H1 (cell line): Measurements from ENCODE around the gene COL4A3. TPM values are rescaled to one million over a fixed set of nuclear protein-coding genes. Genes with fewer than 3 reads are reported as not detected.

ENCODE experiments used
- CTCF ChIA-PET: fragments of 300-600 bp; sonication (Branson Sonifier 250); formaldehyde crosslinking; loops from one replicate; lab custom pipeline; 2021; ENCODE audit not compliant: partially characterized antibody; lab: Charles Lee
- POLR2A ChIA-PET: fragments of 300-600 bp; sonication (Branson Sonifier 250); formaldehyde crosslinking; loops from one replicate; lab custom pipeline; 2021; ENCODE audit warnings: inconsistent platforms; ENCODE audit not compliant: partially characterized antibody; lab: Charles Lee
- DNase-seq, 2 experiments: peaks; one replicate each; pipeline versions ENCODE4 v3.0.0 to v3.0.0-alpha.2; 2010 to 2022; ENCODE audit warnings: low spot score in 2 of 2, low read depth in 1 of 2, mixed read lengths in 1 of 2
- FAIRE-seq: peaks from 2 replicates; lab custom pipeline; 2011; peaks lifted over from hg19 to GRCh38; lab: Jason Lieb, UNC
- H2AFZ ChIP-seq: 2 replicates; pipeline ENCODE4 v1.8.1; 2012; ENCODE audit warnings: low read length, inconsistent platforms
- H2AK5ac ChIP-seq: 2 replicates; pipeline ENCODE4 v1.6.1; 2013; ENCODE audit warnings: low read depth, low read length
- H2BK120ac ChIP-seq: replicated peaks from 2 replicates; pipeline ENCODE3; 2013; ENCODE audit warnings: low read depth, low read length, inconsistent platforms
- H2BK12ac ChIP-seq: 2 replicates; pipeline ENCODE4 v1.6.1; 2013; ENCODE audit warnings: low read depth, low read length
- H2BK15ac ChIP-seq: 2 replicates; pipeline ENCODE4 v1.6.1; 2013; ENCODE audit warnings: low read length
- H2BK20ac ChIP-seq: 2 replicates; pipeline ENCODE4 v1.6.1; 2013; ENCODE audit warnings: low read length
- H2BK5ac ChIP-seq: 2 replicates; pipeline ENCODE4 v1.6.1; 2013; ENCODE audit warnings: low read depth, low read length
- H3K14ac ChIP-seq: 2 replicates; pipeline ENCODE4 v1.6.1; 2013; ENCODE audit warnings: inconsistent platforms; ENCODE audit not compliant: insufficient read length
- H3K18ac ChIP-seq: 2 replicates; pipeline ENCODE4 v1.6.1; 2013; ENCODE audit warnings: low read length; ENCODE audit errors: extremely low read depth
- H3K23ac ChIP-seq: 2 replicates; pipeline ENCODE4 v1.6.1; 2013; ENCODE audit warnings: inconsistent platforms; ENCODE audit not compliant: insufficient read length
- H3K23me2 ChIP-seq: 2 replicates; pipeline ENCODE4 v1.6.1; 2013; ENCODE audit warnings: low read depth, low read length
- H3K27ac ChIP-seq: 2 replicates; pipeline ENCODE4 v1.6.1; 2011; ENCODE audit warnings: low read depth, low read length, inconsistent platforms
- H3K27me3 ChIP-seq, 4 experiments: replicated peaks in 1 of 4; 1 replicate in 1 of 4; 2 replicates in 3 of 4; pipeline versions ENCODE4 v1.6.1 to v1.8.1; 2011 to 2013; ENCODE audit warnings: low read length in 3 of 4, mild to moderate bottlenecking in 3 of 4, inconsistent platforms in 2 of 4, mixed read lengths in 2 of 4, moderate library complexity in 1 of 4; ENCODE audit not compliant: control insufficient read depth in 3 of 4, insufficient read depth in 3 of 4; ENCODE audit errors: extremely low read depth in 1 of 4
- H3K36me3 ChIP-seq, 4 experiments: 2 replicates each; pipeline versions ENCODE4 v1.6.1 to v1.8.1; 2011 to 2013; ENCODE audit warnings: mild to moderate bottlenecking in 4 of 4, low read length in 3 of 4, moderate library complexity in 2 of 4, control low read depth in 1 of 4, inconsistent platforms in 1 of 4; ENCODE audit not compliant: insufficient read depth in 4 of 4, control insufficient read depth in 2 of 4
- H3K4ac ChIP-seq: replicated peaks from 2 replicates; pipeline ENCODE3; 2013; ENCODE audit warnings: low read length, low read depth, mixed read lengths, inconsistent platforms; ENCODE audit not compliant: insufficient read length
- H3K4me1 ChIP-seq, 4 experiments: replicated peaks in 1 of 4; 1 replicate in 1 of 4; 2 replicates in 3 of 4; pipeline versions ENCODE4 v1.6.1 to v1.8.1; 2011 to 2013; ENCODE audit warnings: low read length in 3 of 4, inconsistent platforms in 2 of 4, mixed read lengths in 1 of 4; ENCODE audit not compliant: insufficient read depth in 4 of 4, control insufficient read depth in 3 of 4
- H3K4me2 ChIP-seq, 2 experiments: 2 replicates each; pipeline versions ENCODE4 v1.6.1 to v1.8.1; 2011 to 2013; ENCODE audit warnings: low read depth in 2 of 2, low read length in 2 of 2, control low read depth in 1 of 2, inconsistent platforms in 1 of 2, mild to moderate bottlenecking in 1 of 2; ENCODE audit not compliant: insufficient read depth in 1 of 2
- H3K4me3 ChIP-seq, 4 experiments: fragments of 200-600, 300-600 bp in 1 of 4; sonication (generic), shearing (Covaris generic), sonication (Bioruptor Twin) in 1 of 4; 2 replicates each; pipeline versions ENCODE4 v1.5.1 to v1.8.1; 2011 to 2016; ENCODE audit warnings: low read length in 4 of 4, low read depth in 3 of 4, control low read depth in 2 of 4, inconsistent platforms in 2 of 4, mild to moderate bottlenecking in 2 of 4, mixed read lengths in 1 of 4, moderate library complexity in 1 of 4; ENCODE audit not compliant: insufficient read depth in 2 of 4; ENCODE audit errors: extremely low read depth in 1 of 4
- H3K56ac ChIP-seq: replicated peaks from 2 replicates; pipeline ENCODE3; 2013; ENCODE audit warnings: low read depth, mild to moderate bottlenecking, mixed read lengths, low read length, inconsistent platforms; ENCODE audit not compliant: insufficient read length
- H3K79me1 ChIP-seq: 2 replicates; pipeline ENCODE4 v1.6.1; 2013; ENCODE audit warnings: low read depth, low read length, control low read depth
- H3K79me2 ChIP-seq, 2 experiments: 2 replicates each; pipeline versions ENCODE4 v1.6.1 to v1.8.1; 2012 to 2013; ENCODE audit warnings: low read length in 2 of 2, mild to moderate bottlenecking in 2 of 2, inconsistent platforms in 1 of 2; ENCODE audit not compliant: insufficient read depth in 2 of 2, control insufficient read depth in 1 of 2
- H3K9ac ChIP-seq, 4 experiments: replicated peaks in 1 of 4; 1 replicate in 1 of 4; 2 replicates in 3 of 4; pipeline versions ENCODE4 v1.6.1 to v1.8.1; 2011 to 2013; ENCODE audit warnings: low read depth in 3 of 4, low read length in 3 of 4, control low read depth in 2 of 4, mild to moderate bottlenecking in 2 of 4, moderate library complexity in 2 of 4, inconsistent platforms in 1 of 4; ENCODE audit errors: extremely low read depth in 1 of 4
- H3K9me3 ChIP-seq, 2 experiments: 2 replicates each; pipeline versions ENCODE4 v1.6.1 to v1.8.1; 2012 to 2013; ENCODE audit warnings: mild to moderate bottlenecking in 2 of 2, moderate library complexity in 2 of 2, control low read depth in 1 of 2, inconsistent platforms in 1 of 2, low read depth in 1 of 2, low read length in 1 of 2, mixed read lengths in 1 of 2; ENCODE audit not compliant: insufficient read depth in 2 of 2
- H4K20me1 ChIP-seq, 2 experiments: replicated peaks in 1 of 2; 2 replicates each; pipeline versions ENCODE3 to v1.8.1; 2011 to 2013; ENCODE audit warnings: inconsistent platforms in 2 of 2, low read length in 2 of 2, mild to moderate bottlenecking in 1 of 2; ENCODE audit not compliant: insufficient read depth in 2 of 2, control insufficient read depth in 1 of 2
- H4K5ac ChIP-seq: 2 replicates; pipeline ENCODE4 v1.6.1; 2013; ENCODE audit warnings: low read length, low read depth, mixed read lengths, inconsistent platforms; ENCODE audit not compliant: insufficient read length
- H4K8ac ChIP-seq: 2 replicates; pipeline ENCODE4 v1.8.0; 2013; ENCODE audit warnings: mild to moderate bottlenecking, moderate library complexity, low read length, inconsistent platforms; ENCODE audit not compliant: insufficient read depth; ENCODE audit errors: extremely low read depth
- H4K91ac ChIP-seq: replicated peaks from 2 replicates; pipeline ENCODE3; 2013; ENCODE audit warnings: low read length, mixed read lengths, inconsistent platforms; ENCODE audit not compliant: insufficient read length
- CTCF ChIP-seq, 3 experiments: IDR thresholded peaks; 1 replicate in 2 of 3; 2 replicates in 1 of 3; pipeline versions ENCODE4 v1.5.1 to v1.6.1; 2011; ENCODE audit warnings: low read length in 3 of 3, mild to moderate bottlenecking in 3 of 3, inconsistent platforms in 2 of 3, low read depth in 1 of 3, moderate library complexity in 1 of 3; ENCODE audit not compliant: insufficient read depth in 1 of 3; ENCODE audit errors: control extremely low read depth in 1 of 3
- EP300 ChIP-seq, 2 experiments: IDR thresholded peaks; 1 replicate in 1 of 2; 2 replicates in 1 of 2; pipeline ENCODE4 v1.6.1; 2011 to 2012; ENCODE audit warnings: low read depth in 2 of 2, low read length in 2 of 2, mild to moderate bottlenecking in 2 of 2, borderline replicate concordance in 1 of 2, inconsistent platforms in 1 of 2, moderate library complexity in 1 of 2
- RAD21 ChIP-seq, 2 experiments: IDR thresholded peaks in 1 of 2; conservative IDR thresholded peaks in 1 of 2; 2 replicates each; pipeline ENCODE4 v1.6.1; 2011; ENCODE audit warnings: low read depth in 2 of 2, low read length in 2 of 2, improper control_type of control experiment in 1 of 2, inconsistent platforms in 1 of 2, mild to moderate bottlenecking in 1 of 2, moderate library complexity in 1 of 2
- WGBS, 2 experiments: shearing (Covaris generic) in 1 of 2; methylation state at CpG; one replicate each; pipeline versions ENCODE4 v1.1.6 to v1.1.7; 2013 to 2015; ENCODE audit warnings: low lambda C conversion rate in 2 of 2, mixed read lengths in 2 of 2, inconsistent platforms in 1 of 2, low coverage in 1 of 2, missing lambda C conversion rate in 1 of 2; ENCODE audit not compliant: insufficient replicate concordance in 2 of 2, insufficient coverage in 1 of 2, insufficient read length in 1 of 2; ENCODE audit errors: extremely low coverage in 1 of 2, missing lambda C conversion rate in 1 of 2; 5-methylcytosine and 5-hydroxymethylcytosine counted together
- polyA plus RNA-seq, 7 experiments: library from polyadenylated mRNA; depleted of rRNA in 3 of 7; stranded (reverse) in 5 of 7; unstranded in 2 of 7; fragments of >200 nt in 5 of 7; fragments of 200-250 nt in 2 of 7; gene quantifications; 1 replicate in 5 of 7; 2 replicates in 1 of 7; 4 replicates in 1 of 7; pipeline versions ENCODE4 v1.2.1 to v1.2.3, GENCODE V29; 2011 to 2013; ENCODE audit warnings: missing spikeins in 2 of 7, mixed read lengths in 2 of 7
- total RNA-seq: library from RNA; stranded (reverse); fragmentation: NEBNext Ultra II Directional; extraction: Animal tissue kit (Norgen Biotek cat#: 25700); gene quantifications from 2 replicates; pipeline ENCODE4 v1.2.1, GENCODE V29; 2021

COL4A3 gene
- total and polyA plus RNA-seq, 2 of the 8 experiments (the other 6 are each of a cell fraction or from before 2014, with no cell fraction given) = 0.12 to 0.17 TPM

GRCh38 chr2:227125506-227125905 lies 38.9 kb upstream of the COL4A3 start:
- no peak overlapping the region for H2BK120ac ChIP-seq
- H3K14ac ChIP-seq = no peak overlapping the region
- H3K23ac ChIP-seq = no peak overlapping the region
- H3K36me3 ChIP-seq = no peaks in the 10 kb centered on the region
- H4K91ac ChIP-seq = no peak overlapping the region
- TF ChIP-seq CTCF (IDR thresholded peaks at IDR 0.05; ENCODE audit: control extremely low read depth in 1 of 3, insufficient read depth in 1 of 3, low read depth in 1 of 3, low read length in 3 of 3) (peak; percentile 45 to 67 (median 56)), RAD21 (IDR thresholded peaks at IDR 0.05 in 1 of 2, conservative IDR thresholded peaks at IDR 0.05 in 1 of 2; ENCODE audit: low read depth in 2 of 2, low read length in 2 of 2) (peak; percentile 50 to 51), EP300 (IDR thresholded peaks at IDR 0.05; ENCODE audit: borderline replicate concordance in 1 of 2, low read depth in 2 of 2, low read length in 2 of 2) (no peak)
- CTCF ChIA-PET = interaction anchor here (0.6 to 2.1 kb wide), 26 partner anchors 8 to 1938 kb away, joined by 3 to 15 read pairs (median 3); no protein-coding TSS in a partner anchor
- 73% methylated on average over 4 of the region's 5 CpGs; no CpG with 5 or more reads in 1 of the 2 experiments for WGBS, 2 experiments
- no peak overlapping the region for H3K56ac ChIP-seq
- no peak overlapping the region for H4K8ac ChIP-seq
- H3K9ac ChIP-seq = no peak overlapping the region
- no peaks in the 10 kb centered on the region for H3K4me1 ChIP-seq
- H3K4me2 ChIP-seq = no peak overlapping the region
- no peaks in the 10 kb centered on the region for H4K20me1 ChIP-seq
- no peak overlapping the region for H2BK20ac ChIP-seq
- no peak overlapping the region for H3K27ac ChIP-seq
- H3K79me2 ChIP-seq = no peaks in the 10 kb centered on the region
- FAIRE-seq (no peak), DNase-seq (peak in 1 of 2 experiments; percentile 60)
- no peaks in the 10 kb centered on the region for H3K9me3 ChIP-seq
- no peak overlapping the region for H2BK12ac ChIP-seq
- H3K18ac ChIP-seq = no peak overlapping the region
- H4K5ac ChIP-seq = no peak overlapping the region
- no peak overlapping the region for H3K4me3 ChIP-seq
- no peak overlapping the region for H3K4ac ChIP-seq
- POLR2A ChIA-PET = no interaction called here
- H2AFZ ChIP-seq = no peak overlapping the region
- H2AK5ac ChIP-seq = no peak overlapping the region
- no peaks in the 10 kb centered on the region for H3K27me3 ChIP-seq
- no peaks in the 10 kb centered on the region for H3K23me2 ChIP-seq
- no peak overlapping the region for H2BK5ac ChIP-seq
- no peaks in the 10 kb centered on the region for H3K79me1 ChIP-seq
- no peak overlapping the region for H2BK15ac ChIP-seq
